DMS79 treated with DMSO at 0.1 percent for 48 hours (cell line): ENCODE data around the gene SCGB2A2.

ENCODE experiments used
- DNase-seq: peaks from one replicate; lab custom pipeline; 2025; lab: John Stamatoyannopoulos, UW

SCGB2A2 gene

GRCh38 chr11:62269654-62270278, at the start of gene SCGB2A2:
SCGB2A2 (plus strand) TSS chr11:62270158; CDS start chr11:62270217, 59 bp downstream.
- no peak for DNase-seq

- DNase-seq = no peak
Observed at GRCh38 chr11:62221498-62221897, 48.5 kb upstream of the SCGB2A2 start.

GRCh38 chr11:62223095-62223494, 46.9 kb upstream of the SCGB2A2 start:
- DNase-seq = no peak

GRCh38 chr11:62233730-62234129, 36.2 kb upstream of the SCGB2A2 start:
- no peak for DNase-seq

GRCh38 chr11:62236187-62236586, 33.8 kb upstream of the SCGB2A2 start:
- no peak for DNase-seq

- DNase-seq = no peak
Observed at GRCh38 chr11:62237499-62237898, 32.5 kb upstream of the SCGB2A2 start.

GRCh38 chr11:62238151-62238550, 31.8 kb upstream of the SCGB2A2 start:
- no peak for DNase-seq

GRCh38 chr11:62241095-62241494, 28.9 kb upstream of the SCGB2A2 start:
- no peak for DNase-seq

GRCh38 chr11:62242021-62242420, 27.9 kb upstream of the SCGB2A2 start, which contains the start of gene SCGB1D2:
SCGB1D2 (plus strand) TSS chr11:62242239; CDS start chr11:62242308, 69 bp downstream.
- peak; percentile 92 for DNase-seq

- no peak for DNase-seq
Observed at GRCh38 chr11:62245271-62245753, 24.6 kb upstream of the SCGB2A2 start.

GRCh38 chr11:62251698-62252097, 18.3 kb upstream of the SCGB2A2 start:
- no peak for DNase-seq

- no peak for DNase-seq
Observed at GRCh38 chr11:62253999-62254542, 15.9 kb upstream of the SCGB2A2 start.

- no peak for DNase-seq
Observed at GRCh38 chr11:62256281-62256680, 13.7 kb upstream of the SCGB2A2 start.

- no peak for DNase-seq
Observed at GRCh38 chr11:62260261-62260953, 9.6 kb upstream of the SCGB2A2 start.

GRCh38 chr11:62264004-62264403, 6.0 kb upstream of the SCGB2A2 start:
- DNase-seq = no peak

GRCh38 chr11:62266558-62266957, 3.4 kb upstream of the SCGB2A2 start:
- no peak for DNase-seq

- DNase-seq = no peak
Observed at GRCh38 chr11:62267050-62267449, 2.9 kb upstream of the SCGB2A2 start.

- no peak for DNase-seq
Observed at GRCh38 chr11:62267576-62267975, 2.4 kb upstream of the SCGB2A2 start.

GRCh38 chr11:62273284-62273683, 3.3 kb downstream of the SCGB2A2 start:
- DNase-seq = no peak

- DNase-seq = no peak
Observed at GRCh38 chr11:62273789-62274275, 3.9 kb downstream of the SCGB2A2 start.

GRCh38 chr11:62280452-62280851, 10.5 kb downstream of the SCGB2A2 start:
- no peak for DNase-seq

GRCh38 chr11:62295504-62295903, 25.5 kb downstream of the SCGB2A2 start:
- no peak for DNase-seq

- no peak for DNase-seq
Observed at GRCh38 chr11:62298975-62299374, 29.0 kb downstream of the SCGB2A2 start, which contains the start of gene SCGB1D4. SCGB1D4 (minus strand) TSS chr11:62299075; CDS start chr11:62299010, 65 bp downstream.
